Right atrium auricular region (tissue), 2 donors: ENCODE measurements around the gene EIF4A3. TPM values are rescaled to one million over a fixed set of nuclear protein-coding genes. Genes with fewer than 3 reads are reported as not detected.
"Not testable (repeated sequence)": the region's sequence is repeated elsewhere in the genome, so short reads cannot be mapped to it uniquely, and the experiment has no call there.

Experiments
- DNase-seq: peaks from one replicate; pipeline ENCODE4 v3.0.0-alpha.2; 2019; ENCODE audit warnings: low spot score
- H3K27ac ChIP-seq, 2 donors: fragments of 200-600 bp; sonication (generic); 1 replicate in 1 of 2; 2 replicates in 1 of 2; pipeline ENCODE4 v1.5.1; 2016 to 2019
- H3K27me3 ChIP-seq, 2 donors: fragments of 200-600 bp; sonication (generic); one replicate each; pipeline versions ENCODE4 v1.5.1 to v1.6.0; 2017 to 2019
- H3K36me3 ChIP-seq: fragments of 200-600 bp; sonication (generic); one replicate; pipeline ENCODE4 v1.5.1; 2016
- H3K4me1 ChIP-seq, 2 donors: fragments of 200-600 bp; sonication (generic); one replicate each; pipeline versions ENCODE4 v1.5.1 to v1.6.0; 2017 to 2019
- H3K4me3 ChIP-seq, 2 donors: fragments of 200-600 bp; sonication (generic); 1 replicate in 1 of 2; 2 replicates in 1 of 2; pipeline ENCODE4 v1.5.1; 2017 to 2019; ENCODE audit warnings: mild to moderate bottlenecking in 1 of 2, moderate library complexity in 1 of 2
- H3K9me3 ChIP-seq, 2 donors: fragments of 200-600 bp; sonication (generic); one replicate each; pipeline ENCODE4 v1.5.1; 2019
- total RNA-seq, 2 donors: library from RNA; depleted of rRNA; stranded (reverse); fragments of >200 nt; gene quantifications; one replicate each; pipeline ENCODE4 v1.1.0, GENCODE V29; 2016
- TF ChIP-seq, protein P1 (sequence below), 2 donors: fragments of 200-600 bp; sonication (generic); IDR thresholded peaks; one replicate each; pipeline ENCODE4 v1.5.1; 2019; ENCODE audit warnings: antibody characterized with exemption in 2 of 2

The EIF4A3 gene
- total RNA-seq, 2 donors from 2014 or later, result 24.6 to 31.0 TPM

DNA sequence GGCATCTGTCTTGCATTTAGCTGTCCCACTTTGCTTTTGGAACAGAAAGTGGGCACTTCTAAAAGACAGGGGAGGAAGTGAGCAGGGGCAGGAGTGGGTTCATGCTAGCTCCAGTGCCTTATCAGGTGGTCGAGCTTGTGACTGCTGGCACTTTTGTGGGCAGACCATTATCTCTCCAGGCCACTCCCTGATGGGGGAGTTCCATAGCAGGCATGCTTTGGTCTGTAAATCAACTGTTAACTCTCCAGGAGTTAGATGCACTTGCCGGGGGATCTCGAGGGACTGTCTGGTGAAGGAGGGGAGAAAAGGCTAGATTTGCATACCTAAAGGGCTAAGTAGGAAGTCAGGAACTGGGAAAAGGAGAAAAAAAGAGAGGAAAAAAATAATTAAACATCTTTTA lies 13.6 kb upstream of the EIF4A3 start:
- TF ChIP-seq, protein P1, sequence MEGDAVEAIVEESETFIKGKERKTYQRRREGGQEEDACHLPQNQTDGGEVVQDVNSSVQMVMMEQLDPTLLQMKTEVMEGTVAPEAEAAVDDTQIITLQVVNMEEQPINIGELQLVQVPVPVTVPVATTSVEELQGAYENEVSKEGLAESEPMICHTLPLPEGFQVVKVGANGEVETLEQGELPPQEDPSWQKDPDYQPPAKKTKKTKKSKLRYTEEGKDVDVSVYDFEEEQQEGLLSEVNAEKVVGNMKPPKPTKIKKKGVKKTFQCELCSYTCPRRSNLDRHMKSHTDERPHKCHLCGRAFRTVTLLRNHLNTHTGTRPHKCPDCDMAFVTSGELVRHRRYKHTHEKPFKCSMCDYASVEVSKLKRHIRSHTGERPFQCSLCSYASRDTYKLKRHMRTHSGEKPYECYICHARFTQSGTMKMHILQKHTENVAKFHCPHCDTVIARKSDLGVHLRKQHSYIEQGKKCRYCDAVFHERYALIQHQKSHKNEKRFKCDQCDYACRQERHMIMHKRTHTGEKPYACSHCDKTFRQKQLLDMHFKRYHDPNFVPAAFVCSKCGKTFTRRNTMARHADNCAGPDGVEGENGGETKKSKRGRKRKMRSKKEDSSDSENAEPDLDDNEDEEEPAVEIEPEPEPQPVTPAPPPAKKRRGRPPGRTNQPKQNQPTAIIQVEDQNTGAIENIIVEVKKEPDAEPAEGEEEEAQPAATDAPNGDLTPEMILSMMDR (IDR thresholded peaks at IDR 0.05), result no peak
- Histone ChIP-seq H3K36me3 (no peaks in the 10 kb centered on the region), H3K9me3 (no peaks in the 10 kb centered on the region), H3K27me3 (no peaks in the 10 kb centered on the region), H3K4me1 (no peaks in the 10 kb centered on the region), H3K4me3 (no peak overlapping the region), H3K27ac (no peak overlapping the region)
- DNase-seq, result no peak

GRCh38 chr17:80158846-80159245 lies 11.9 kb upstream of the EIF4A3 start:
- Histone ChIP-seq H3K27me3 (no peaks in the 10 kb centered on the region), H3K4me3 (no peak overlapping the region), H3K27ac (no peak overlapping the region), H3K36me3 (no peaks in the 10 kb centered on the region), H3K9me3 (no peaks in the 10 kb centered on the region), H3K4me1 (no peaks in the 10 kb centered on the region)
- no peak for DNase-seq
- TF ChIP-seq, protein P1 (IDR thresholded peaks at IDR 0.05), result no peak

GRCh38 chr17:80155600-80155999 lies 8.7 kb upstream of the EIF4A3 start:
- H3K4me3 ChIP-seq, H3K36me3 ChIP-seq, H3K27ac ChIP-seq, H3K9me3 ChIP-seq, H3K27me3 ChIP-seq, H3K4me1 ChIP-seq, DNase-seq: not testable (repeated sequence)

GRCh38 chr17:80154166-80154565 lies 7.2 kb upstream of the EIF4A3 start:
- Histone ChIP-seq H3K4me3 (no peak overlapping the region), H3K27me3 (no peaks in the 10 kb centered on the region), H3K4me1 (no peaks in the 10 kb centered on the region), H3K36me3 (no peaks in the 10 kb centered on the region), H3K9me3 (no peaks in the 10 kb centered on the region), H3K27ac (no peak overlapping the region)
- DNase-seq, result no peak
- TF ChIP-seq, protein P1 (IDR thresholded peaks at IDR 0.05), result no peak

DNA sequence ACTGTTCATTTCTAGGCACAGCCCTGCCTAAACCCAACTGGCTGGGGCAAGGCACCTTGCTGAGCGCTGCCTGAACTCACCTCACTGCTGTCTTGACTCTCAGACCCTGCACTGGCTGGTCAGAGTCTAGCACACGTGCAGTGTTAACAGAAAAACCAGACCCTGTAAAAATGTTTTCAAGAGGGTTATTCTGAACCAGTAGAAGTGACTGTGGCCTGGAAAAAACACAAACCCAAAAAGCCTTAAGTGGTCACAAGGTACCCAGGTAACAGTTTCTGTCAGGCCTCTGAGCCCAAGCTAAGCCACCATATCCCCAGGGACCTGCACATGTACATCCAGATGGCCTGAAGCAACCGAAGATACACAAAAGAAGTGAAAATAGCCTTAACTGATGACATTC lies 6.1 kb upstream of the EIF4A3 start:
- Histone ChIP-seq H3K36me3 (no peaks in the 10 kb centered on the region), H3K27ac (no peak overlapping the region), H3K9me3 (no peaks in the 10 kb centered on the region), H3K4me1 (peaks cover 0 to 3% of the 10 kb centered on the region in 2 donors), H3K27me3 (no peaks in the 10 kb centered on the region), H3K4me3 (no peak overlapping the region)
- TF ChIP-seq, protein P1 (IDR thresholded peaks at IDR 0.05), result no peak
- no peak for DNase-seq

DNA sequence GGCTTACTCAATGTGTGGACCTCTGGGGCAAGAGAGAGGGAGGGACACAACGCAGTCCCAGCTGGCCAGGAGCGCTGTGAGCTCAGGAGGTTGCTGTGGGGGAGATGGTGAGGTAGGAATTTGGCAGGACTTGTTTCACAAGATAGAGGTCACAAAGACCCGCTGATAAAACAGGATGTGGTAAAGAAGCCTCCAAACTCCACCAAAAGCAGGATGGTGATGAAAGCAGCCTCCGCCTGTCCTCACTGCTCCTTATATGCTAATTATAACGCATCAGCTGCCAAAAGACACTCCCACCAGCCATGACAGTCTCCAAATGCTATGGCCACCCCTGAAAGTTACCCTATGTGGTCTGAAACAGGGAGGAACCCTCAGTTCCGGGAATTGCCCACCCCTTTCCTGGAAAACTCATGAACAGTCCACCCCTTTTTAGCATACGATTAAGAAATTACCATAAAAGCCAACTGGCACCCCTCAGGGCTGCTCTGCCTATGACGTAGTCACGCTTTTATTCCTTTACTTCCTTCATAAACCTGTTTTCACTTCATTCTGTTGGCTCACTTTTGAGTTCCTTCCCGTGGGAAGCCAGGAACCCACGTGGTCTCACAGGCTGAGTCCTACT lies 5.3 kb upstream of the EIF4A3 start:
- Histone ChIP-seq H3K4me1 (peaks cover 0 to 7% of the 10 kb centered on the region in 2 donors), H3K36me3 (no peaks in the 10 kb centered on the region), H3K4me3 (no peak overlapping the region), H3K9me3 (no peaks in the 10 kb centered on the region), H3K27ac (no peak overlapping the region), H3K27me3 (no peaks in the 10 kb centered on the region)
- no peak for DNase-seq
- TF ChIP-seq, protein P1 (IDR thresholded peaks at IDR 0.05), result no peak
